Stimulated activated CD8-positive, alpha-beta memory T cell treated with anti-CD3 and anti-CD28 coated beads, Interleukin-4, amount 100 ng/mL, for 1 hour (primary cell): ENCODE results near the gene CYP2U1.
"Not testable (repeated sequence)": the region's sequence is repeated elsewhere in the genome, so short reads cannot be mapped to it uniquely, and the experiment has no call there.

Source experiments
- DNase-seq, 2 donors: peaks; one replicate each; pipeline ENCODE4 v3.0.0-alpha.2; 2020; ENCODE audit warnings: low read depth in 2 of 2, low spot score in 1 of 2

Gene CYP2U1

DNA sequence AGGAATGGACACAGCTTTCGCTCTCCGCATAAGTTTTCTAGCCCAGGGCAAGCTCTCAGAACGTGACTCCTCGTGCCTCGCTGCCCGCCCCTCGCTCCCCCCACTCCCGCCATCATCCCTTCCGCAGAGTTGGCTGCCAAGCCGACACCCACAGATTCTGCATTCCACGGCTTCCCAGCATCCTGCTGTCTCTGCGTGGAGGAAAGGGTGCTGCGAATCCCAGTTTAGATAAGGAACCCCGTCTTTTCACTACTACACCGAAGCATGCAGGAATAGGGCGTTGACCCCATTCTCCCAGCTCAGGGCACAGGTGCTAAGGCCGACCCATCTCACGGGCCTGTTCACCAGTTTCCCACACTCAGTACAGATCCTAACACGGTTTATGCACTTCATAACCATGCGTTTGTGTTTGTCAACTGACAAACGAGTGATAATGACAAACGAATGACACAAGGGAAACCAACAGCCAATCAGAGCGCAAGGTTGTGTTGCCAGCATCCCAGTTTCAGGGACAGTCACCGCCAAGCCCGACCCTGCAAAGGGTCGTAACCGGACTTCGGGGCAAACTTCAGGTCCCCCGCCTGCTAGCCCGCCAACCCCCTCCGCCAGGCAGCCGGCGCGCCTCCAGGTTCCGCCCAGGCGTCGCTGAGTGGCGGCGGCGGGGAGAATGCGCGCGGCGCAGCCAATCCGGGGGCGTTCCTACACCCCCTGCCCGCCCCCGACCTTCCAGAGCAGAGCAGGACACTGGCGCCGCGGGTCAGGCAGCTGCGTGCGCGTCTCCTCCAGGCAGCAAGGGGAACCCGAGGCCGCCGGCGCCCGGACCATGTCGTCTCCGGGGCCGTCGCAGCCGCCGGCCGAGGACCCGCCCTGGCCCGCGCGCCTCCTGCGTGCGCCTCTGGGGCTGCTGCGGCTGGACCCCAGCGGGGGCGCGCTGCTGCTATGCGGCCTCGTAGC, at the start of gene CYP2U1:
TSS of gene CYP2U1 (plus strand) at position 729 of the 954 bp plus-strand sequence. CDS start at position 824, 95 bp downstream.
- peak; percentile 51 to 68 for DNase-seq

DNA sequence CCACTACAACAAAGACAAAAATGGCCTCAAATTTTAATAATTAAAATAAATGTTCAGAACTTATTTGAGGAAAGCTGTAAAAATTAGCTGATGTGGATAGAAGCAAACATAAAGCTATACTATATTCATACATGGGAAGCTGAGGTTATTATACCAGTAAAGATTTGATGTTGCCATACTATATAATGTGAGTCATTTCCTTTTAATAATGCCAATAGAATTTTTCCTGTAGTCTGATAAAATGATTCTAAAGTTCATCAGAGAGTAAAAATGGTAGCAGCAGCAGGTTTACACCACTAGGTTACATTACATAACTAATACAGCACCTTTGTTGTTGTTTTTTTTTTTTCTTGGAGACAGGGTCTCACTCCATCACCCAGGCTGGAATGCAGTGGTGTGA, 45.5 kb upstream of the CYP2U1 start:
- no peak for DNase-seq

- DNase-seq, result no peak
Observed at GRCh38 chr4:107888237-107888636, 43.1 kb upstream of the CYP2U1 start.

DNA sequence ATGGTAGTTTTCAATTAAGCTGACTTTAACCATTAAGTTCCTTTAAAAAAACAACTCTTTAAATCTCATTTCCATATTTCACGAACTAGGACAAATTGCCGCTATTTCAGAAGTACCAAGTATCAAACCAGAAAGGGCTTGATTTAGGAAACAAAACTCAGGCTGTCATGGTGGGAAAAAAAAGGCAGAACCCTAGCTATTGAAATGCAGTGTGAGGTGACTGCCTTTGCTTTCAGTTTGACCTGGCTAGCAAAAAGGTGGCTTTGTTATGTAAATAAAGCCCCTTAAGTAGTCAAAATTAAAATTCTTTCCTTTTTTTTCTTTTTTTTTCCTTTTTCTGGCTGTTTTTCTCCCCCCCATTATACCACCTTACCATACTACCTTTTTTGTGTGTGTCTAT, 40.6 kb upstream of the CYP2U1 start:
- no peak for DNase-seq

DNA sequence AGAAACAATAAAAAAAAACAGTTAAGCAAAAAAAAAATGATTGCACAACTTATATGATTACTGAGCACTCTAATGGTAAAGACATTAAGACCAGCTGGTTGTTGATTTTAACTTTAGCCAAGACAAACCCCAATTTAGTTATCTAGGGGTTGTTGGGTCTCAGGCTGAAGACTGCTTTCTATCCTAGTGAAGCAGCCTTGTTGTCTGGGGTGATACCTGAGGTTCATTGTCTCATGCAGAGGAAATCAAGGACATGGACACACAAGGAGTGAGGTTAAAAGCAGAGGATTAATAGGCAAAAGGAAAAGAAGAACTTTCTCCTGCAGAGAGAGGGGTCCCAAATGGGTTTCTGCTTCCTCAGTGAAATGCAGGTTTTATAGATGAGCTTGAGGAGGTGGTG, 40.0 kb upstream of the CYP2U1 start:
- DNase-seq, result no peak

GRCh38 chr4:107893171-107894137, 37.9 kb upstream of the CYP2U1 start:
- DNase-seq, result no peak

GRCh38 chr4:107894138-107894603, 37.2 kb upstream of the CYP2U1 start:
- no peak for DNase-seq

GRCh38 chr4:107896158-107896645, 35.1 kb upstream of the CYP2U1 start:
- DNase-seq, result no peak

DNA sequence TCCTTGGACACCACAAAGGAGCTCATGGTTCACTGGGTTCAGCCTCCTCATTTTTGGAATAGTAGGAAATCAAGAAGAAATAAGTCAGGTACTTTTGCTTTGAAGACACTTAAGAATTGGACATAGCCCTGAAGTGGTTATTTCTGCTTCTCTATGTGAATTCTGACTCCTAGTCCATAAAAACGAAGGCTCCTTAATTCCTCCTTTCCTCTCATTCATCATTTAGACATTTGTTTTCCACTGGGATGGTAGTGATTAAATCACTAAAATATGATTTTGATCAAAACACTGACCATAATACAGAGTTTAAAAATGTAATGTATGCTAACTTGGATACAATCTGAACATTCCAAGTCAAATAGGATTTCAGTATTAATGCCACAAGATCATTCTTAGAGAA, 34.7 kb upstream of the CYP2U1 start:
- no peak for DNase-seq

GRCh38 chr4:107897823-107898222, 33.5 kb upstream of the CYP2U1 start:
- DNase-seq, result no peak

DNA sequence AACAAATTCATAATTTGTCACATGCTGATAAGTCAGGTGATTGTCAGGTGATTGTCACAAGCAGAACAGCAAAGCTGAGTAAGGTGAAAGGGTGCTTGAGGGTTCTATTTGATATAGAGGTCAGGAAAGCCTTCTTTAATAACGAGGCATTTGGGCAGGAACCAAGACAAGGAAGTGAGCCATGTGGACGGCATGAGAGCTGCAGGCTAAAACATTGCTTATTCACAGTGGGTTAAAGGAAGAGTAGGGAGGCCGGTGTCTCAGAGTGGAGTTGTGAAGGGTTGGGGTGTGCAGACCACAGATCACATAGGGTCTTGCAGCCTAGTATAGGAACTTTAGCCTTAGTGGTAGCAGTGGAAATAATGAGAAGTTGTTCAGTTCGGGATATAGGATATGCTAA, 31.3 kb upstream of the CYP2U1 start:
- DNase-seq, result no peak

DNA sequence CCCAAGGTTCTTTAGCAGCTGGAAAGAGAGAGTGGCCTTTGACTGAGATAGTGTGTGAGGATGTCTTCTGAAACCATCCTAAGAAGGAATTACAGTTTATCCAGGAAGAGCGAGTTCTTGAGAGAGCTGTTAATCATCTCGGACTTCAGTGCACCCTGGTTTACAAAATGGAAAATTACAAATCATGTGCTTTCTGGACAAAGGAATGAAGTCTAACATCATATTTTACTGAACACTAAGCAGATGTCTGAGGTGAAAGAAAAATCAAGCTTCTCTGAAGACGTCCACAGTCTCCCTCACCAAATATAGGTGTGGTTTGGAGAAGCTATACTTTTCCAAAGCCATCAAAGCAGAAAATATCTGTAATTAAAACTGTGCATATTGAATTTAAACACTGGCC, 30.8 kb upstream of the CYP2U1 start:
- no peak for DNase-seq

GRCh38 chr4:107901213-107901934, 30.0 kb upstream of the CYP2U1 start:
- DNase-seq, result no peak

GRCh38 chr4:107902715-107903114, 28.6 kb upstream of the CYP2U1 start:
- DNase-seq, result no peak

DNA sequence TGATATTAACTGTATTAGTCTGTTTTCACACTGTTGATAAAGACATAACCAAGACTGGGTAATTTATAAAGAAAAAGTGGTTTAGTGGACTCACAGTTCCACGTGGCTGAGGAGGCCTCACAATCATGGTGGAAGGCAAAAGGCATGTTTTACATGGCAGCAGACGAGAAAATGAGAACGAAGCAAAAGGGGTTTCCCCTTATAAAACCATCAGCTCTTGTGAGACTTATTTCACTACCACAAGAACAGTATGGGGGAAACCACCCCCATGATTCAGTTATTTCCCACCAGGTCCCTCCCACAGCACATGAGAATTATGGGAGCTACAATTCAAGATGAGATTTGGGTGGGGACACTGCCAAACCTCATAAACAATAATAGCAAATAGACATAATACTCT, 26.3 kb upstream of the CYP2U1 start:
- not testable (repeated sequence) for DNase-seq

- DNase-seq, result no peak
Observed at GRCh38 chr4:107906458-107907100, 24.8 kb upstream of the CYP2U1 start.

DNA sequence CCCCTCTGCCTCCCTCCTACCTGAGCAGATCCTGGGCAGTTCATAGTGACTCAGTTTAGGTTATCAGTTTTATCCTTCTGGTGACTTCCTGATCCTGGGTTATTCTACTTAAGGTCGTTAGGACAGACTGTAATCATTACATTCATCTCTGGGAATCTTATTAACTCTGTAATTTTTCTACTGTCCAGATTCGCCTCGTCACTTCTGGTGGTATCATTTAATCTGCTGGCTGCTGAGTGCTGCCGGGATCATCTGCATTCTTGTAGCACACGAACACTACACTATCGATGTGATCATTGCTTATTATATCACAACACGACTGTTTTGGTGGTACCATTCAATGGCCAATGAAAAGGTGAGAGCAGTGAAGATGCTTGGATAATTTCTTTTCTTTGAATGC, 23.0 kb upstream of the CYP2U1 start:
- DNase-seq, result no peak

GRCh38 chr4:107913283-107913899, 18.0 kb upstream of the CYP2U1 start:
- DNase-seq, result no peak

DNA sequence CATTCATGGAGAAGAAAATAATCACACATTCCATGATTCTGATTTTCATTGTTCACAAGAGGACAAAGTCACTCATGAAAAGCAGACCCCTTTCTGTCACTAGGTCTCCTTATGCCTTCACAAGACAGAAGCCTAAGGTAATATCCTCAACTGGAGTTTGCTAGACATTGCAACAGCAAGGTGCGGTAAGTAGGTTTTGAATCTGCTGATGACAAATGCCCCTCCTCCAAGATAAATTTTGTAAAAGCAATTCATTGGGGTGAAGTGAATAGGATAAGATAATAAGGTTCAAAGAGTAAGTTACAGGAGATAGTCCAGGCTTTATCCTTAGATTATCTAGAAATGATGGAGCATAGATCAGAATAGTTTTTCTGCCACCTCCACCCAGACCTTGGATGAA, 16.1 kb upstream of the CYP2U1 start:
- no peak for DNase-seq

- no peak for DNase-seq
Observed at GRCh38 chr4:107916623-107917022, 14.7 kb upstream of the CYP2U1 start.
